ENCODE results near the gene RAB43. TPM values are rescaled to one million over a fixed set of nuclear protein-coding genes. Genes with fewer than 3 reads are reported as not detected.
A peak's percentile ranks its signal among the peaks of the same experiment; 100 is the strongest.

RAB43 gene
- polyA plus RNA-seq, 1 of the 3 experiments (the other 2 are of a cell fraction), result 9.5 TPM

DNA sequence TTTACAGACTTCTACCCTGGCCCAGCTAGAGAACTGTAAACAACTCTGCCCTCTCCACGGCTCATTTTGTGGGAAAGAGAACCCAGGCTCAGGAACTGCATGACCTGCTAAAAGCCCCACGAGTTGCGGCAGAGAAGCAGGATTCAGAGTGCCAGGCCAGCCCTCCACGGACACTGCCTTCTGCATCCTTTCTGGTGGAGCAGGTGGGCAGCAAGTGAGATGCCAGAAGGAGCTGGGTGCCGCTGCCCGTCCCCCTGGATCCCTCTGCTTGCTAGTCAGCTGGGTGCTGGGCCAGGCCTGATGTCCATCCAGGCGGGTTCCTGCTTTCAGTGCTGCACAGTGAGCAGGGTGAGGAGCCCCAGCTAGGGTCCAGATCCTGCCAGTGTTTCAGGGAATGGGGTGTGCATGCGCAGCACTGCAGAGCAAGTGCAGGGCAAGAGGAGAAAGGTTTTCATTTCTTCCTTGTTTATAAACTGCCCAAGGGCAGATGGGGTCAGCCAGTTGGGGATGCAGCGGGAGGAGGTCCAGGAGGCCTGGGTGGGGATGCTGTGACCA lies 5.2 kb upstream of the RAB43 start:
- Histone ChIP-seq H3K4me1 (ENCODE audit: control insufficient read depth in 1 of 2, insufficient read depth in 2 of 2, low read depth in 1 of 2, low read length in 1 of 2) (no peaks in the 10 kb centered on the region), H3K27me3 (ENCODE audit: insufficient read depth) (no peaks in the 10 kb centered on the region), H3K27ac (ENCODE audit: low read depth in 2 of 2, low read length in 1 of 2) (no peak overlapping the region), H3K79me2 (ENCODE audit: insufficient read depth) (no peaks in the 10 kb centered on the region), H2AFZ (ENCODE audit: low read depth) (no peak overlapping the region), H3K4me2 (no peak overlapping the region), H3K36me3 (replicated peaks in 1 of 2; ENCODE audit: control insufficient read depth in 1 of 2, insufficient read depth in 2 of 2, low read length in 1 of 2) (peaks cover 14 to 26% of the 10 kb centered on the region in 2 experiments), H3K9me3 (no peaks in the 10 kb centered on the region), H3K9me2 (no peaks in the 10 kb centered on the region), H3F3A (replicated peaks; ENCODE audit: insufficient read depth) (peaks cover 20% of the 10 kb centered on the region), H4K20me1 (ENCODE audit: insufficient read depth) (no peaks in the 10 kb centered on the region), H3K9ac (no peak overlapping the region), H3K4me3 (ENCODE audit: low read depth in 2 of 2, low read length in 1 of 2) (no peak overlapping the region)
- no peak for DNase-seq
- WGBS (ENCODE audit: low lambda C conversion rate), result 89% methylated on average over 9 of the region's 9 CpGs
- POLR2A ChIA-PET, result no interaction called here
- no peak for TF ChIP-seq TEAD4 (IDR thresholded peaks at IDR 0.05; ENCODE audit: borderline replicate concordance, insufficient read depth)
- no peak for TF ChIP-seq FOSL2 (IDR thresholded peaks at IDR 0.05; ENCODE audit: borderline replicate concordance, low read depth)
- TF ChIP-seq FOXJ3 (CRISPR knock-in tag; IDR thresholded peaks at IDR 0.05), result no peak
- CTCF ChIA-PET, result interaction anchor here (0.9 to 1.5 kb wide), 2 partner anchors 12 to 157 kb away, joined by 3 to 4 read pairs; no protein-coding TSS in a partner anchor

DNA sequence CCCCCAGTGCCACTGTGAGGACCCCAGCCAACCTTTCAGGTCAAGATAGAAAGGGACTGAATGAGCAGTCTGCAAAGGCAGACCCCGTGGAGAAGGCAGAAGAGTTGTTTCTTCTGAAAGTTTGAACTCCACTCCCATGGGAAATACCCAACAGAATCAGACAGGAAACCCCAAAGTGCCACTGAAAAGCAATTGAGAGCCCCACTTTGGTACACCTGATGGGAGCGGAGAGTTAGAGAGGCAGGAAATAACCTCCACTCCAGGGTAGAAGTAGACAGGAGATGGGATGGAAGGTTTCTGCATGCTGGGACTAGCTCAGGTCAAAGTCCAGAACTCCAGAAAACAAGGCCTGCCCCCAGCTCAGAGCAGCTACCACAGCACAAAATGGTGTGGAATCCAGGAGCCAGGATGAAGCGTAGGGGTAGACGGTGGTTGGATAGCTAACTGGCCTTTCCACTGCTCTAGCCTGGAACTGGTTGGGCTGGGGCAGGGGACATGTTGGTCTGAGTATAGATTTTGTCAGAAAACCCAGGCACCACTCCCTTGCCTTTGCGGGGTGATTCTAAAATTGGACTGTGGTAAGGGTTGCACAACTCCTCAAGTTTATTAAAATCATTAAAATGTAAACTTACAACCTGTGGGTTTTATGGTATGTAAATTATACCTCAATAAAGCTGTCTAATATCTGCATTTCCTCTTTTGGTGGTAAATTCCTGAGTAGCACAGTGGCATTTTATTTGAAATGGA lies 1.9 kb upstream of the RAB43 start:
- Histone ChIP-seq H3K36me3 (replicated peaks in 1 of 2; ENCODE audit: control insufficient read depth in 1 of 2, insufficient read depth in 2 of 2, low read length in 1 of 2) (peaks cover 0 to 4% of the 10 kb centered on the region in 2 experiments), H3F3A (replicated peaks; ENCODE audit: insufficient read depth) (peaks cover 20% of the 10 kb centered on the region), H2AFZ (ENCODE audit: low read depth) (no peak overlapping the region), H3K4me2 (no peak overlapping the region), H3K27ac (ENCODE audit: low read depth in 2 of 2, low read length in 1 of 2) (no peak overlapping the region), H3K79me2 (ENCODE audit: insufficient read depth) (peaks cover 22% of the 10 kb centered on the region), H3K9ac (no peak overlapping the region), H4K20me1 (ENCODE audit: insufficient read depth) (peaks cover 15% of the 10 kb centered on the region; the same call in 1 of the 2 replicates), H3K27me3 (ENCODE audit: insufficient read depth) (no peaks in the 10 kb centered on the region), H3K9me3 (no peaks in the 10 kb centered on the region), H3K4me1 (ENCODE audit: control insufficient read depth in 1 of 2, insufficient read depth in 2 of 2, low read depth in 1 of 2, low read length in 1 of 2) (peaks cover 0 to 14% of the 10 kb centered on the region in 2 experiments; a peak in 2 of 4 replicates), H3K4me3 (ENCODE audit: low read depth in 2 of 2, low read length in 1 of 2) (no peak overlapping the region), H3K9me2 (no peaks in the 10 kb centered on the region)
- DNase-seq, result no peak
- ChIA-PET POLR2A (no interaction called here), CTCF (interaction anchor here (1.2 to 6.0 kb wide), 4 partner anchors 9 to 153 kb away, joined by 3 to 34 read pairs (median 16); no protein-coding TSS in a partner anchor)
- 86% methylated on average over 5 of the region's 5 CpGs for WGBS (ENCODE audit: low lambda C conversion rate)
- no peak for TF ChIP-seq FOXJ3 (CRISPR knock-in tag; IDR thresholded peaks at IDR 0.05)
- no peak for TF ChIP-seq NRF1 (IDR thresholded peaks at IDR 0.05; ENCODE audit: low read depth, low read length)

DNA sequence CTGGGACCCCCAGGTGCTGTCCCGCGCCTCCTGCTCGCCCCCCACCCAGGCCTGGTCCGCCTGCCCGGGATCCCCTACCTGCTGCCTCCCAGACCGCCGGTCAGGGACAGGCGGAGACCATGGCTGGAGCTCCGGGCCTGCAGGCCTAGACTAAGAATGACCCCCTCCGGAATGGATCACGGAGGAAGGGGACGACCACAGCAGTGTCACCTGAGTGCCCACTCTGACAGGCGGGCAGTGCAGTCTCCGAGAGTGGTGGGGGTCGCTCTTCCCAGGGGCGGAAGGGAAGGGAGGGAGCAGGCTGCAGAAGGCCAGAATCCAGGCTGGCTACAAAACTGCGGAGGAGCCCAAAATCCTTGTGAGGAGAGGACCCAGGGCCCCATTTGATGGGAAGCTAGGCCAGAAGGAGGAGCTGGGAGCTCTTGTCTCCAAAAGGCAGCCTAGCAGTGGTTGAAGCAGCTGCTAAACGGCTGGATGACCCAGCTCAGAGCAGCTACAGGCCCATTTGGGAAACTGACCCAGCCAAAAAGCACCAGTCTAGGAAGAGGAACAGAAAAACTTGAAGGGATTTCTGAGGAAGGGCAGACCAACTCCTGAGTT lies 908 bp upstream of the RAB43 start:
- peaks cover 23% of the 10 kb centered on the region; the same call in 1 of the 2 replicates for H4K20me1 ChIP-seq (ENCODE audit: insufficient read depth)
- no peaks in the 10 kb centered on the region for H3K9me3 ChIP-seq
- WGBS (ENCODE audit: low lambda C conversion rate), result 85% methylated on average over 16 of the region's 18 CpGs
- H3F3A ChIP-seq (replicated peaks; ENCODE audit: insufficient read depth), result peaks cover 20% of the 10 kb centered on the region
- H3K27me3 ChIP-seq (ENCODE audit: insufficient read depth), result no peaks in the 10 kb centered on the region
- H3K9ac ChIP-seq, result no peak overlapping the region
- no peak for DNase-seq
- no peak overlapping the region for H3K4me2 ChIP-seq
- H3K4me1 ChIP-seq (ENCODE audit: control insufficient read depth in 1 of 2, insufficient read depth in 2 of 2, low read depth in 1 of 2, low read length in 1 of 2), result peaks cover 0 to 14% of the 10 kb centered on the region in 2 experiments; a peak in 2 of 4 replicates
- H3K36me3 ChIP-seq (replicated peaks in 1 of 2; ENCODE audit: control insufficient read depth in 1 of 2, insufficient read depth in 2 of 2, low read length in 1 of 2), result peaks cover 7 to 13% of the 10 kb centered on the region in 2 experiments
- H3K27ac ChIP-seq (ENCODE audit: low read depth in 2 of 2, low read length in 1 of 2), result no peak overlapping the region; a peak in 1 of 4 replicates
- H3K4me3 ChIP-seq (ENCODE audit: low read depth in 2 of 2, low read length in 1 of 2), result no peak overlapping the region
- POLR2A ChIA-PET, result interaction anchor here (0.5 to 1.8 kb wide), 5 partner anchors 23 to 240 kb away, joined by 3 to 6 read pairs (median 3); partner anchors contain the start of gene CFAP92
- CTCF ChIA-PET, result interaction anchor here (0.9 to 6.0 kb wide), 8 partner anchors 10 to 327 kb away, joined by 3 to 34 read pairs (median 4); no protein-coding TSS in a partner anchor
- H2AFZ ChIP-seq (ENCODE audit: low read depth), result peak overlapping the region; percentile 46; the same call in 1 of the 2 replicates
- peaks cover 32% of the 10 kb centered on the region for H3K79me2 ChIP-seq (ENCODE audit: insufficient read depth)
- no peaks in the 10 kb centered on the region for H3K9me2 ChIP-seq
- TF ChIP-seq FOSL2 (IDR thresholded peaks at IDR 0.05; ENCODE audit: borderline replicate concordance, low read depth) (no peak), RCOR1 (IDR thresholded peaks at IDR 0.05; ENCODE audit: low read length) (no peak), NFIC (IDR thresholded peaks at IDR 0.05; ENCODE audit: borderline replicate concordance) (no peak), MEF2A (IDR thresholded peaks at IDR 0.05; ENCODE audit: borderline replicate concordance, low read depth) (no peak), SMC3 (IDR thresholded peaks at IDR 0.05; ENCODE audit: low read depth, low read length) (no peak), POLR2AphosphoS5 (IDR thresholded peaks at IDR 0.05; ENCODE audit: low read depth, low read length) (no peak), RFX5 (IDR thresholded peaks at IDR 0.05; ENCODE audit: low read length) (no peak), EZH2phosphoT487 (IDR thresholded peaks at IDR 0.05; ENCODE audit: borderline replicate concordance, low read depth) (no peak), ELF1 (IDR thresholded peaks at IDR 0.05) (no peak)
- TF ChIP-seq, protein P1, sequence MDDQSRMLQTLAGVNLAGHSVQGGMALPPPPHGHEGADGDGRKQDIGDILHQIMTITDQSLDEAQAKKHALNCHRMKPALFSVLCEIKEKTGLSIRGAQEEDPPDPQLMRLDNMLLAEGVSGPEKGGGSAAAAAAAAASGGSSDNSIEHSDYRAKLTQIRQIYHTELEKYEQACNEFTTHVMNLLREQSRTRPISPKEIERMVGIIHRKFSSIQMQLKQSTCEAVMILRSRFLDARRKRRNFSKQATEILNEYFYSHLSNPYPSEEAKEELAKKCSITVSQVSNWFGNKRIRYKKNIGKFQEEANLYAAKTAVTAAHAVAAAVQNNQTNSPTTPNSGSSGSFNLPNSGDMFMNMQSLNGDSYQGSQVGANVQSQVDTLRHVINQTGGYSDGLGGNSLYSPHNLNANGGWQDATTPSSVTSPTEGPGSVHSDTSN (IDR thresholded peaks at IDR 0.05), result no peak
- TF ChIP-seq, protein P2, sequence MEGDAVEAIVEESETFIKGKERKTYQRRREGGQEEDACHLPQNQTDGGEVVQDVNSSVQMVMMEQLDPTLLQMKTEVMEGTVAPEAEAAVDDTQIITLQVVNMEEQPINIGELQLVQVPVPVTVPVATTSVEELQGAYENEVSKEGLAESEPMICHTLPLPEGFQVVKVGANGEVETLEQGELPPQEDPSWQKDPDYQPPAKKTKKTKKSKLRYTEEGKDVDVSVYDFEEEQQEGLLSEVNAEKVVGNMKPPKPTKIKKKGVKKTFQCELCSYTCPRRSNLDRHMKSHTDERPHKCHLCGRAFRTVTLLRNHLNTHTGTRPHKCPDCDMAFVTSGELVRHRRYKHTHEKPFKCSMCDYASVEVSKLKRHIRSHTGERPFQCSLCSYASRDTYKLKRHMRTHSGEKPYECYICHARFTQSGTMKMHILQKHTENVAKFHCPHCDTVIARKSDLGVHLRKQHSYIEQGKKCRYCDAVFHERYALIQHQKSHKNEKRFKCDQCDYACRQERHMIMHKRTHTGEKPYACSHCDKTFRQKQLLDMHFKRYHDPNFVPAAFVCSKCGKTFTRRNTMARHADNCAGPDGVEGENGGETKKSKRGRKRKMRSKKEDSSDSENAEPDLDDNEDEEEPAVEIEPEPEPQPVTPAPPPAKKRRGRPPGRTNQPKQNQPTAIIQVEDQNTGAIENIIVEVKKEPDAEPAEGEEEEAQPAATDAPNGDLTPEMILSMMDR (IDR thresholded peaks at IDR 0.05), result no peak
- TF ChIP-seq, protein P3, sequence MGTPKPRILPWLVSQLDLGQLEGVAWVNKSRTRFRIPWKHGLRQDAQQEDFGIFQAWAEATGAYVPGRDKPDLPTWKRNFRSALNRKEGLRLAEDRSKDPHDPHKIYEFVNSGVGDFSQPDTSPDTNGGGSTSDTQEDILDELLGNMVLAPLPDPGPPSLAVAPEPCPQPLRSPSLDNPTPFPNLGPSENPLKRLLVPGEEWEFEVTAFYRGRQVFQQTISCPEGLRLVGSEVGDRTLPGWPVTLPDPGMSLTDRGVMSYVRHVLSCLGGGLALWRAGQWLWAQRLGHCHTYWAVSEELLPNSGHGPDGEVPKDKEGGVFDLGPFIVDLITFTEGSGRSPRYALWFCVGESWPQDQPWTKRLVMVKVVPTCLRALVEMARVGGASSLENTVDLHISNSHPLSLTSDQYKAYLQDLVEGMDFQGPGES (IDR thresholded peaks at IDR 0.05; ENCODE audit: low read depth, low read length), result no peak
